Mesenchymal stem cell (in vitro differentiated cells and primary cell): ENCODE measurements around the gene IPPK.
A peak's percentile ranks its signal among the peaks of the same experiment; 100 is the strongest.

ENCODE experiments used
- DNase-seq: peaks from one replicate; pipeline ENCODE4 v3.0.0-alpha.2; 2013
- H2AFZ ChIP-seq: one replicate; pipeline ENCODE4 v1.6.1; 2013; ENCODE audit warnings: low read depth, mild to moderate bottlenecking, control low read depth, inconsistent platforms, low read length, moderate library complexity
- H2AK5ac ChIP-seq: 2 replicates; pipeline ENCODE4 v1.6.1; 2013; ENCODE audit warnings: low read length, moderate library complexity, mild to moderate bottlenecking, inconsistent platforms; ENCODE audit not compliant: severe bottlenecking
- H2BK120ac ChIP-seq: one replicate; pipeline ENCODE4 v1.6.1; 2013; ENCODE audit warnings: low read depth, mild to moderate bottlenecking, inconsistent platforms, low read length, moderate library complexity
- H2BK12ac ChIP-seq, 2 experiments: one replicate each; pipeline ENCODE4 v1.6.1; 2013; ENCODE audit warnings: inconsistent platforms in 2 of 2, low read length in 2 of 2, mild to moderate bottlenecking in 2 of 2, moderate library complexity in 2 of 2, control low read depth in 1 of 2
- H2BK15ac ChIP-seq: one replicate; pipeline ENCODE4 v1.6.1; 2013; ENCODE audit warnings: mild to moderate bottlenecking, low read depth, inconsistent platforms; ENCODE audit not compliant: poor library complexity, severe bottlenecking
- H2BK5ac ChIP-seq: 2 replicates; pipeline ENCODE4 v1.6.1; 2013; ENCODE audit warnings: low read depth, mild to moderate bottlenecking, low read length, control low read depth, inconsistent platforms; ENCODE audit not compliant: poor library complexity, severe bottlenecking
- H3K14ac ChIP-seq, 2 experiments: one replicate each; pipeline ENCODE4 v1.6.1; 2013; ENCODE audit warnings: inconsistent platforms in 2 of 2, low read length in 2 of 2, control low read depth in 1 of 2, mild to moderate bottlenecking in 1 of 2, moderate library complexity in 1 of 2
- H3K18ac ChIP-seq, 2 experiments: one replicate each; pipeline ENCODE4 v1.6.1; 2013; ENCODE audit warnings: inconsistent platforms in 2 of 2, low read length in 2 of 2, control low read depth in 1 of 2, low read depth in 1 of 2, mild to moderate bottlenecking in 1 of 2
- H3K23ac ChIP-seq, 2 experiments: one replicate each; pipeline ENCODE4 v1.6.1; 2013; ENCODE audit warnings: inconsistent platforms in 2 of 2, low read length in 2 of 2, mild to moderate bottlenecking in 2 of 2, moderate library complexity in 2 of 2, control low read depth in 1 of 2
- H3K27ac ChIP-seq: 2 replicates; pipeline ENCODE4 v1.5.1; 2013; ENCODE audit warnings: mild to moderate bottlenecking, moderate library complexity, low read length, control low read depth, inconsistent platforms; ENCODE audit not compliant: poor library complexity, severe bottlenecking
- H3K27me3 ChIP-seq, 2 experiments: 2 replicates each; pipeline versions ENCODE4 v1.6.1 to v1.7.0; 2013; ENCODE audit warnings: low read length in 2 of 2, mild to moderate bottlenecking in 2 of 2, moderate library complexity in 2 of 2, control low read depth in 1 of 2, inconsistent platforms in 1 of 2; ENCODE audit not compliant: control insufficient read depth in 1 of 2, insufficient read depth in 1 of 2
- H3K36me3 ChIP-seq, 2 experiments: 2 replicates each; pipeline versions ENCODE4 v1.6.1 to v1.7.0; 2013; ENCODE audit warnings: low read length in 2 of 2, control low read depth in 1 of 2, inconsistent platforms in 1 of 2, low read depth in 1 of 2, mild to moderate bottlenecking in 1 of 2; ENCODE audit not compliant: insufficient read depth in 2 of 2, control insufficient read depth in 1 of 2
- H3K4ac ChIP-seq, 2 experiments: one replicate each; pipeline ENCODE4 v1.6.1; 2013; ENCODE audit warnings: inconsistent platforms in 2 of 2, low read length in 2 of 2, mild to moderate bottlenecking in 2 of 2, moderate library complexity in 2 of 2, control low read depth in 1 of 2, low read depth in 1 of 2
- H3K4me1 ChIP-seq: 2 replicates; pipeline ENCODE4 v1.6.1; 2013; ENCODE audit warnings: low read depth, low read length, control low read depth; ENCODE audit not compliant: control insufficient read depth, insufficient read depth
- H3K4me2 ChIP-seq: 2 replicates; pipeline ENCODE4 v1.6.1; 2013; ENCODE audit warnings: low read length, mild to moderate bottlenecking, inconsistent platforms; ENCODE audit not compliant: poor library complexity, severe bottlenecking
- H3K4me3 ChIP-seq, 2 experiments: 2 replicates each; pipeline versions ENCODE4 v1.5.1 to v1.7.0; 2013; ENCODE audit warnings: low read length in 2 of 2, mild to moderate bottlenecking in 2 of 2, control low read depth in 1 of 2, low read depth in 1 of 2; ENCODE audit not compliant: insufficient read depth in 1 of 2
- H3K79me1 ChIP-seq: replicated peaks from 2 replicates; pipeline ENCODE4 v1.6.1; 2013; ENCODE audit warnings: mild to moderate bottlenecking, control low read depth, low read length, inconsistent platforms; ENCODE audit not compliant: poor library complexity, severe bottlenecking
- H3K9ac ChIP-seq: 2 replicates; pipeline ENCODE4 v1.7.0; 2013; ENCODE audit warnings: mild to moderate bottlenecking, low read length, moderate library complexity
- H3K9me3 ChIP-seq: 2 replicates; pipeline ENCODE4 v1.7.0; 2013; ENCODE audit warnings: mild to moderate bottlenecking, low read length; ENCODE audit not compliant: control insufficient read depth
- H4K8ac ChIP-seq: one replicate; pipeline ENCODE4 v1.6.1; 2013; ENCODE audit warnings: inconsistent platforms, mild to moderate bottlenecking, low read length, moderate library complexity
- H4K91ac ChIP-seq: one replicate; pipeline ENCODE4 v1.6.1; 2013; ENCODE audit warnings: mild to moderate bottlenecking, low read length, inconsistent platforms
- WGBS: methylation state at CpG from one replicate; pipeline ENCODE4 v1.1.7; 2013; ENCODE audit warnings: mixed read lengths; 5-methylcytosine and 5-hydroxymethylcytosine counted together

IPPK gene

GRCh38 chr9:92614763-92615461 is 55.0 kb downstream of the IPPK start:
- Histone ChIP-seq H3K9ac (peak overlapping the region; percentile 60), H2BK120ac (no peak overlapping the region), H3K27ac (no peak overlapping the region), H4K8ac (no peak overlapping the region), H2AK5ac (no peak overlapping the region), H3K9me3 (no peaks in the 10 kb centered on the region), H3K4me3 (no peak overlapping the region), H3K4me2 (no peak overlapping the region), H3K4ac (no peak overlapping the region), H2AFZ (no peak overlapping the region), H4K91ac (no peak overlapping the region), H3K23ac (no peak overlapping the region), H2BK5ac (no peak overlapping the region), H3K14ac (no peak overlapping the region), H3K27me3 (no peaks in the 10 kb centered on the region), H3K4me1 (peaks cover 2% of the 10 kb centered on the region), H2BK12ac (no peak overlapping the region), H3K18ac (no peak overlapping the region), H2BK15ac (no peak overlapping the region), H3K79me1 (peaks cover 17% of the 10 kb centered on the region), H3K36me3 (peaks cover 74 to 75% of the 10 kb centered on the region in 2 experiments)
- 94% methylated on average over 17 of the region's 17 CpGs for WGBS
- DNase-seq = no peak

GRCh38 chr9:92614123-92614510 is 55.8 kb downstream of the IPPK start:
- Histone ChIP-seq H3K9ac (no peak overlapping the region), H2AFZ (no peak overlapping the region), H3K4me2 (no peak overlapping the region), H3K4ac (no peak overlapping the region), H2BK120ac (no peak overlapping the region), H4K91ac (no peak overlapping the region), H2BK5ac (no peak overlapping the region), H2AK5ac (no peak overlapping the region), H3K23ac (no peak overlapping the region), H4K8ac (peak overlapping the region; percentile 39), H3K36me3 (peaks cover 66 to 67% of the 10 kb centered on the region in 2 experiments), H3K4me1 (peaks cover 2% of the 10 kb centered on the region), H3K27me3 (no peaks in the 10 kb centered on the region), H3K9me3 (no peaks in the 10 kb centered on the region), H2BK12ac (no peak overlapping the region), H2BK15ac (no peak overlapping the region), H3K14ac (no peak overlapping the region), H3K18ac (no peak overlapping the region), H3K4me3 (no peak overlapping the region), H3K27ac (no peak overlapping the region), H3K79me1 (peaks cover 16% of the 10 kb centered on the region)
- WGBS = 91% methylated on average over 7 of the region's 9 CpGs
- DNase-seq = no peak

GRCh38 chr9:92613268-92614122 is 56.4 kb downstream of the IPPK start:
- Histone ChIP-seq H3K27ac (no peak overlapping the region), H2BK5ac (no peak overlapping the region), H4K8ac (no peak overlapping the region), H3K27me3 (no peaks in the 10 kb centered on the region), H2BK120ac (no peak overlapping the region), H3K18ac (no peak overlapping the region), H3K23ac (no peak overlapping the region), H3K14ac (no peak overlapping the region), H2BK12ac (no peak overlapping the region), H2BK15ac (no peak overlapping the region), H2AFZ (no peak overlapping the region), H3K4me1 (peaks cover 2% of the 10 kb centered on the region), H3K36me3 (peaks cover 60 to 62% of the 10 kb centered on the region in 2 experiments), H3K9me3 (no peaks in the 10 kb centered on the region), H3K9ac (no peak overlapping the region), H3K4me2 (no peak overlapping the region), H3K4ac (no peak overlapping the region), H2AK5ac (no peak overlapping the region), H3K4me3 (no peak overlapping the region), H3K79me1 (peaks cover 16% of the 10 kb centered on the region), H4K91ac (no peak overlapping the region)
- 98% methylated on average over 23 of the region's 23 CpGs for WGBS
- no peak for DNase-seq

- Histone ChIP-seq H2AK5ac (no peak overlapping the region), H3K4me3 (no peak overlapping the region), H3K14ac (no peak overlapping the region), H3K23ac (no peak overlapping the region), H4K91ac (no peak overlapping the region), H3K79me1 (peaks cover 13% of the 10 kb centered on the region), H3K9ac (no peak overlapping the region), H2BK15ac (no peak overlapping the region), H3K4ac (no peak overlapping the region), H2AFZ (no peak overlapping the region), H3K18ac (no peak overlapping the region), H2BK12ac (no peak overlapping the region), H4K8ac (no peak overlapping the region), H3K4me1 (peaks cover 5% of the 10 kb centered on the region), H2BK120ac (no peak overlapping the region), H3K9me3 (no peaks in the 10 kb centered on the region), H3K27me3 (no peaks in the 10 kb centered on the region), H3K36me3 (peaks cover 53 to 56% of the 10 kb centered on the region in 2 experiments), H2BK5ac (no peak overlapping the region), H3K27ac (no peak overlapping the region), H3K4me2 (no peak overlapping the region)
- DNase-seq = no peak
- WGBS = 96% methylated on average over 9 of the region's 11 CpGs
These were observed 57.1 kb downstream of the IPPK start for GRCh38 chr9:92612816-92613215.
